Body of pancreas (tissue), 4 donors: ENCODE data around the gene ZNF555. TPM values are rescaled to one million over a fixed set of nuclear protein-coding genes. Genes with fewer than 3 reads are reported as not detected.

Experiments
- ATAC-seq: fragments of 150-250 bp; one replicate; pipeline ENCODE4 v1.9.1; 2016
- DNase-seq, 4 donors: peaks; one replicate each; pipeline ENCODE4 v3.0.0-alpha.2; 2019
- H3K27ac ChIP-seq, 4 donors: fragments of 200-600 bp; sonication (generic); 1 replicate in 3 of 4; 2 replicates in 1 of 4; pipeline versions ENCODE4 v1.5.1 to v1.6.1; 2016 to 2019; ENCODE audit warnings: mild to moderate bottlenecking in 1 of 4, mixed read lengths in 1 of 4, moderate library complexity in 1 of 4
- H3K27me3 ChIP-seq, 2 donors: fragments of 200-600 bp; sonication (generic); one replicate each; pipeline ENCODE4 v1.6.0; 2016; ENCODE audit warnings: mild to moderate bottlenecking in 1 of 2
- H3K36me3 ChIP-seq, 2 donors: fragments of 200-600 bp; sonication (generic); replicated peaks in 1 of 2; 2 replicates each; pipeline ENCODE4 v1.5.1; 2016; ENCODE audit warnings: low read depth in 2 of 2; ENCODE audit not compliant: insufficient read depth in 1 of 2
- H3K4me1 ChIP-seq: fragments of 200-600 bp; sonication (generic); one replicate; pipeline ENCODE4 v1.6.0; 2016
- H3K4me3 ChIP-seq, 2 donors: fragments of 200-600 bp; sonication (generic); 1 replicate in 1 of 2; 2 replicates in 1 of 2; pipeline ENCODE4 v1.5.1; 2016 to 2019
- H3K9me3 ChIP-seq, 3 donors: fragments of 200-600 bp; sonication (generic); 1 replicate in 2 of 3; 2 replicates in 1 of 3; pipeline ENCODE4 v1.5.1; 2016
- CTCF ChIP-seq, 7 experiments: fragments of 450-650 bp in 4 of 7; fragments of 200-600 bp in 3 of 7; sonication (generic) in 3 of 7; IDR thresholded peaks; one replicate each; pipeline ENCODE4 v1.5.1; 2016 to 2019; ENCODE audit warnings: antibody characterized with exemption in 7 of 7
- POLR2A ChIP-seq, 3 donors: fragments of 450-650 bp; IDR thresholded peaks; one replicate each; pipeline ENCODE4 v1.6.1; 2016; ENCODE audit warnings: antibody characterized with exemption in 3 of 3, mild to moderate bottlenecking in 2 of 3
- WGBS, 2 donors: methylation state at CpG; one replicate each; pipeline ENCODE4 v1.1.5; 2017; 5-methylcytosine and 5-hydroxymethylcytosine counted together
- intact Hi-C: fragments of 100-400 bp; cut with DNase I; formaldehyde crosslinking; loops from one replicate; pipeline ENCODE4 v1.15.1; 2023
- total RNA-seq, 2 donors: library from RNA; depleted of rRNA; stranded (reverse); fragments of >200 nt; gene quantifications; one replicate each; pipeline ENCODE4 v1.1.0, GENCODE V29; 2016

Gene ZNF555
- total RNA-seq, 2 donors from 2014 or later = 2.3 to 4.6 TPM

GRCh38 chr19:2847507-2847906 is 6.2 kb downstream of the ZNF555 start:
- 94 to 95% methylated on average over 3 of the region's 3 CpGs for WGBS, 2 donors
- intact Hi-C loops = no loop called here
- H3K27ac ChIP-seq = no peak overlapping the region
- peaks cover 12 to 15% of the 10 kb centered on the region in 2 donors for H3K36me3 ChIP-seq
- peaks cover 0 to 7% (median 0%) of the 10 kb centered on the region in 3 donors for H3K9me3 ChIP-seq
- peaks cover 3% of the 10 kb centered on the region for H3K4me1 ChIP-seq
- H3K27me3 ChIP-seq = no peaks in the 10 kb centered on the region
- no peak overlapping the region for H3K4me3 ChIP-seq
- DNase-seq (no peak), ATAC-seq (no peak)
- no peak for TF ChIP-seq CTCF (IDR thresholded peaks at IDR 0.05)
- no peak for TF ChIP-seq POLR2A (IDR thresholded peaks at IDR 0.05)

DNA sequence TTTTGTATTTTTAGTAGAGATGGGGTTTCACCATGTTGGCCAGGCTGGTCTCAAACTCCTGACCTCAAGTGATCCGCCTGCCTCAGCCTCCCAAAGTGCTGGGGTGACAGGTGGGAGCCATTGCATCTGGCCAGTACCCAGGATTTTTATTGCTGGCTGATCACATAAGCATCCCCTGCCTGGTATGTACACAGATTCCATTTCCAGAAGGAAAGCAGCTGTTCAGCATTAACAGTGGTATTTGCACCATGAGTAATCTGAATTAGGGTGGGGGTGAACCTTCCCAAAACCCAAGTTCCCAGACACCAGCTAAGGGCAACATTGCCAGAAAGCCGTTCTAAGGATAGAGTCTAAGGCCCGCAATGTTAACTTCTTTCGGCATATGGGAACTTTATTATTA is 7.3 kb downstream of the ZNF555 start:
- H3K9me3 ChIP-seq = peaks cover 0 to 18% (median 0%) of the 10 kb centered on the region in 3 donors
- 86 to 92% methylated on average over 2 to 4 of the region's 4 CpGs for WGBS, 2 donors
- no peak overlapping the region for H3K27ac ChIP-seq
- H3K36me3 ChIP-seq = peaks cover 22 to 23% of the 10 kb centered on the region in 2 donors
- ATAC-seq (no peak), DNase-seq (no peak)
- H3K27me3 ChIP-seq = no peaks in the 10 kb centered on the region
- TF ChIP-seq CTCF (IDR thresholded peaks at IDR 0.05) (no peak), POLR2A (IDR thresholded peaks at IDR 0.05) (no peak)
- no peaks in the 10 kb centered on the region for H3K4me1 ChIP-seq
- no peak overlapping the region for H3K4me3 ChIP-seq
- intact Hi-C loops = no loop called here

DNA sequence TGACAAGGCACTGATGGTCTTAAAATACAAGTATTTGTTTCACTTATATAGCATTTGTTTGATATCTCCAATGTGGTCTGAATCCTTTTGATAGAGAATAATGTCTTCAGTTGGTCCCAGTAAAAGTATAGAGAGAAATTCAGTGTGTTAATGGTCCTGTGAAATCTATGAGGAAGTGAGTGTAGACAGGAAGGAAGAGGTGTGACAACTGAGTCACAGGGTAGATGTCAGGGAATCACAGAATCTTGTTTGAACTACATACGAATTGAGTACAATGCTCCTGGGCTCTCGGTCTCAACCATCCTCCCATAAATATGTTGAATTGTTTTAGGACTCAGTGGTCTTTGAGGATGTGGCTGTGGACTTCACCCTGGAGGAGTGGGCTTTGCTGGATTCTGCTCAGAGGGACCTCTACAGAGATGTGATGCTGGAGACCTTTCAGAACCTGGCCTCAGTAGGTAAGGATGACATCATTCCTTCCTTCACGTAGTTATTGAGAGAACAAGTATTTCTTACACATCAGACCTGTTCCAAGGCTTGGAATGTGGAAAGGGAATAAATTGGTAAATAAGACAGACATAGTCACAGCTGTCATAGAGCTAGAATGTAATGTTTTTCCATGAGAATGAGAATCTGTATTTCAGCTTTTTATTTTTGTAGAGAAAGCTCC is 9.1 kb downstream of the ZNF555 start:
- intact Hi-C loops = no loop called here

DNA sequence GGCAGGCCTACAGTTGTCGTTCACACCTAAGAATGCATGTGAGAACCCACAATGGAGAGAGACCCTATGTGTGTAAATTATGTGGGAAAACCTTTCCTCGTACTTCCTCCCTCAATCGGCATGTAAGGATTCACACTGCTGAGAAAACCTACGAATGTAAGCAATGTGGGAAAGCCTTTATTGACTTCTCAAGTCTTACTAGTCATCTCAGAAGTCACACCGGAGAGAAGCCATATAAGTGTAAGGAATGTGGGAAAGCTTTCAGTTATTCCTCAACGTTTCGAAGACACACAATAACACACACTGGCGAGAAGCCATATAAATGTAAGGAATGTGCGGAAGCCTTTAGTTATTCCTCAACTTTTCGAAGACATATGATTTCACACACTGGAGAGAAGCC is 11.3 kb downstream of the ZNF555 start:
- Histone ChIP-seq H3K27me3 (no peaks in the 10 kb centered on the region), H3K4me3 (no peak overlapping the region), H3K4me1 (no peaks in the 10 kb centered on the region), H3K36me3 (peaks cover 22 to 23% of the 10 kb centered on the region in 2 donors), H3K27ac (no peak overlapping the region), H3K9me3 (peaks cover 2 to 42% (median 3%) of the 10 kb centered on the region in 3 donors)
- WGBS, 2 donors = 97 to 99% methylated on average over 10 of the region's 10 CpGs
- TF ChIP-seq CTCF (IDR thresholded peaks at IDR 0.05) (no peak), POLR2A (IDR thresholded peaks at IDR 0.05) (no peak)
- DNase-seq (no peak), ATAC-seq (no peak)
- intact Hi-C loops = no loop called here

More for the DNA sequence above, 9.1 kb downstream of the ZNF555 start:
- no peak for ATAC-seq
- DNase-seq = no peak
- H3K4me1 ChIP-seq = no peaks in the 10 kb centered on the region
- H3K9me3 ChIP-seq = peaks cover 2 to 32% (median 3%) of the 10 kb centered on the region in 3 donors
- no peak overlapping the region for H3K27ac ChIP-seq
- WGBS, 2 donors = 85 to 96% methylated on average over 3 of the region's 3 CpGs
- TF ChIP-seq CTCF (IDR thresholded peaks at IDR 0.05) (no peak), POLR2A (IDR thresholded peaks at IDR 0.05) (no peak)
- no peaks in the 10 kb centered on the region for H3K27me3 ChIP-seq
- no peak overlapping the region for H3K4me3 ChIP-seq
- peaks cover 22 to 23% of the 10 kb centered on the region in 2 donors for H3K36me3 ChIP-seq
